Measurements from ENCODE around the gene LRRC75A.
"Not testable (repeated sequence)": the region's sequence is repeated elsewhere in the genome, so short reads cannot be mapped to it uniquely, and the experiment has no call there.

Gene LRRC75A

DNA sequence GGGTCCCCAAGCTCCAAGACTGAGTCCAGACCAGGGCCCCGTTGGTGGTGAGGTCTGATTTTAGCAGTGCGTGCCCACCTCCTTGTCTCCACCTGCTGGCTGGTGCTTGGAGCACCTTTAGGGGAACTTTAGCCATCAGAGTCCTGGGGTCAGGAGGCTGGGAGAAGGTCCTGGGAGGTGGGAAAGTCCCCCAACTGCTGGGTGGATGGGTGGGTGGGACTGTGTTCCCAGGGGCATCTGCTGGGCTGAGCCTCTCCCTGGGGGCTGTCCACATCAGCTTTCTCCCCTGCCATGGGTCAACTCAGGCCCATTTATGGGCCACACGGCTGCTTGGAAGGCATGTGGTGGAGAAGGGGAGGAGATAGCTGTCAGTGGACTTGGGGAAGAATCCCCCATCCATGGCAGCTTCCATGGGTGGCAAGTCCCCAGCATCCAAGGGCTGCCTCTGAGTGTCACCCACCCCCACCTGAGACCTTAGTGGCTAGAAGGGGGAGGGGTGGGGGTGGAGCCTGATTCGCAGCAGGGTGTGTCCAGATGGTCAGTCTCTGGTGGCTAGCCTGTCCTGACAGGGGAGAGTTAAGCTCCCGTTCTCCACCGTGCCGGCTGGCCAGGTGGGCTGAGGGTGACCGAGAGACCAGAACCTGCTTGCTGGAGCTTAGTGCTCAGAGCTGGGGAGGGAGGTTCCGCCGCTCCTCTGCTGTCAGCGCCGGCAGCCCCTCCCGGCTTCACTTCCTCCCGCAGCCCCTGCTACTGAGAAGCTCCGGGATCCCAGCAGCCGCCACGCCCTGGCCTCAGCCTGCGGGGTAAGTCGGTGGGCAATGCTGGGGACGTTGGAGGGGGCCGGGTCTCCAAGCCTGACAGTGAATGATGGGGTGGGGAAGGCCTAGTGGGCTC, 76.7 kb downstream of the LRRC75A start, which contains the start of gene TRPV2:
Gene TRPV2, plus strand, starts transcription at position 541 of the 894 bp plus-strand sequence. CDS start 2,098 bp downstream, outside the sequence.
- Histone ChIP-seq H3K4me3 (ENCODE audit: low read length, poor library complexity, severe bottlenecking) (peak within 1 kb of the TSS; percentile 79), H3K9me2 (replicated peaks; ENCODE audit: low read depth, low read length) (no peaks in the 10 kb centered on the region), H3K4me2 (ENCODE audit: low read depth, low read length, poor library complexity, severe bottlenecking) (peak within 1 kb of the TSS; percentile 99), H3K79me2 (ENCODE audit: insufficient read depth, low read length) (peaks cover 50% of the 10 kb centered on the region), H3K9ac (ENCODE audit: low read depth, low read length, poor library complexity, severe bottlenecking) (peak within 1 kb of the TSS; percentile 95), H3K9me3 (ENCODE audit: insufficient read depth, low read depth, low read length) (no peaks in the 10 kb centered on the region), H3K4me1 (ENCODE audit: insufficient read depth, low read length, poor library complexity, severe bottlenecking) (peaks cover 38% of the 10 kb centered on the region), H3K27me3 (ENCODE audit: insufficient read depth, low read length, poor library complexity, severe bottlenecking) (no peaks in the 10 kb centered on the region), H3F3A (ENCODE audit: low read depth) (peaks cover 4% of the 10 kb centered on the region; the same call in 1 of the 2 replicates), H2AFZ (ENCODE audit: low read length) (peak within 1 kb of the TSS; percentile 72), H3K36me3 (ENCODE audit: insufficient read depth, low read length) (no peaks in the 10 kb centered on the region; the same call in 1 of the 2 replicates), H4K20me1 (ENCODE audit: insufficient read depth, low read length, poor library complexity, severe bottlenecking) (no peaks in the 10 kb centered on the region)
- TF ChIP-seq EZH2phosphoT487 (IDR thresholded peaks at IDR 0.05; ENCODE audit: borderline replicate concordance): no peak
- TF ChIP-seq, protein P1, sequence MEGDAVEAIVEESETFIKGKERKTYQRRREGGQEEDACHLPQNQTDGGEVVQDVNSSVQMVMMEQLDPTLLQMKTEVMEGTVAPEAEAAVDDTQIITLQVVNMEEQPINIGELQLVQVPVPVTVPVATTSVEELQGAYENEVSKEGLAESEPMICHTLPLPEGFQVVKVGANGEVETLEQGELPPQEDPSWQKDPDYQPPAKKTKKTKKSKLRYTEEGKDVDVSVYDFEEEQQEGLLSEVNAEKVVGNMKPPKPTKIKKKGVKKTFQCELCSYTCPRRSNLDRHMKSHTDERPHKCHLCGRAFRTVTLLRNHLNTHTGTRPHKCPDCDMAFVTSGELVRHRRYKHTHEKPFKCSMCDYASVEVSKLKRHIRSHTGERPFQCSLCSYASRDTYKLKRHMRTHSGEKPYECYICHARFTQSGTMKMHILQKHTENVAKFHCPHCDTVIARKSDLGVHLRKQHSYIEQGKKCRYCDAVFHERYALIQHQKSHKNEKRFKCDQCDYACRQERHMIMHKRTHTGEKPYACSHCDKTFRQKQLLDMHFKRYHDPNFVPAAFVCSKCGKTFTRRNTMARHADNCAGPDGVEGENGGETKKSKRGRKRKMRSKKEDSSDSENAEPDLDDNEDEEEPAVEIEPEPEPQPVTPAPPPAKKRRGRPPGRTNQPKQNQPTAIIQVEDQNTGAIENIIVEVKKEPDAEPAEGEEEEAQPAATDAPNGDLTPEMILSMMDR (conservative IDR thresholded peaks at IDR 0.05; ENCODE audit: low read length): peak; percentile 80

- Histone ChIP-seq H3K36me3 (ENCODE audit: insufficient read depth, low read length) (no peaks in the 10 kb centered on the region), H3K4me3 (ENCODE audit: low read length, poor library complexity, severe bottlenecking) (no peak overlapping the region), H3K9ac (ENCODE audit: low read depth, low read length, poor library complexity, severe bottlenecking) (no peak overlapping the region), H3F3A (ENCODE audit: low read depth) (no peaks in the 10 kb centered on the region), H3K9me3 (ENCODE audit: insufficient read depth, low read depth, low read length) (no peaks in the 10 kb centered on the region), H3K27me3 (ENCODE audit: insufficient read depth, low read length, poor library complexity, severe bottlenecking) (no peaks in the 10 kb centered on the region), H3K79me2 (ENCODE audit: insufficient read depth, low read length) (no peaks in the 10 kb centered on the region), H2AFZ (ENCODE audit: low read length) (no peak overlapping the region), H3K4me2 (ENCODE audit: low read depth, low read length, poor library complexity, severe bottlenecking) (no peak overlapping the region), H3K9me2 (replicated peaks; ENCODE audit: low read depth, low read length) (no peaks in the 10 kb centered on the region), H4K20me1 (ENCODE audit: insufficient read depth, low read length, poor library complexity, severe bottlenecking) (no peaks in the 10 kb centered on the region), H3K4me1 (ENCODE audit: insufficient read depth, low read length, poor library complexity, severe bottlenecking) (no peaks in the 10 kb centered on the region)
- no peak for TF ChIP-seq EZH2phosphoT487 (IDR thresholded peaks at IDR 0.05; ENCODE audit: borderline replicate concordance)
- TF ChIP-seq, protein P1 (conservative IDR thresholded peaks at IDR 0.05; ENCODE audit: low read length): no peak
Measured at GRCh38 chr17:16407911-16408588, 83.9 kb downstream of the LRRC75A start.

GRCh38 chr17:16406742-16407674, 85.0 kb downstream of the LRRC75A start:
- Histone ChIP-seq H3K36me3 (ENCODE audit: insufficient read depth, low read length) (no peaks in the 10 kb centered on the region), H4K20me1 (ENCODE audit: insufficient read depth, low read length, poor library complexity, severe bottlenecking) (no peaks in the 10 kb centered on the region), H3K4me3 (ENCODE audit: low read length, poor library complexity, severe bottlenecking) (peak overlapping the region; percentile 57), H3K9me3 (ENCODE audit: insufficient read depth, low read depth, low read length) (no peaks in the 10 kb centered on the region), H3F3A (ENCODE audit: low read depth) (no peaks in the 10 kb centered on the region), H3K27me3 (ENCODE audit: insufficient read depth, low read length, poor library complexity, severe bottlenecking) (no peaks in the 10 kb centered on the region), H3K9ac (ENCODE audit: low read depth, low read length, poor library complexity, severe bottlenecking) (no peak overlapping the region), H3K9me2 (replicated peaks; ENCODE audit: low read depth, low read length) (no peaks in the 10 kb centered on the region), H3K4me2 (ENCODE audit: low read depth, low read length, poor library complexity, severe bottlenecking) (peak overlapping the region; percentile 47), H3K4me1 (ENCODE audit: insufficient read depth, low read length, poor library complexity, severe bottlenecking) (no peaks in the 10 kb centered on the region), H2AFZ (ENCODE audit: low read length) (peak overlapping the region; percentile 75), H3K79me2 (ENCODE audit: insufficient read depth, low read length) (no peaks in the 10 kb centered on the region)
- TF ChIP-seq, protein P1 (conservative IDR thresholded peaks at IDR 0.05; ENCODE audit: low read length): no peak
- no peak for TF ChIP-seq EZH2phosphoT487 (IDR thresholded peaks at IDR 0.05; ENCODE audit: borderline replicate concordance)

DNA sequence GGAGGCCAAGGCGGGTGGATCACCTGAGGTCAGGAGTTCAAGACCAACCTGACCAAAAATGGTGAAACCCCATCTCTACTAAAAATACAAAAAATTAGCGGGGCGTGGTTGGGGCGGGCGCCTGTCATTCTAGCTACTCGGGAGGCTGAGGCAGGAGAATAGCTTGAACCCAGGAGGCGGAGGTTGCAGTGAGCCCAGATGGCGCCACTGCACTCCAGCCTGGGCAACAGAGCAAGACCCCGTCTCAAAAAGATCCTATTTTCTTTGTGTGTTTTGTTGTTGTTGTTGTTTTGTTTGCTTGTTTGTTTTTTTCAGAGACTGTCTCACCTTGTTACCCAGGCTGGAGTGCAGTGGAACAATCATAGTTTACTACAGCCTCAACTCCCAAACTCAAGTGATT, 88.1 kb downstream of the LRRC75A start:
- not testable (repeated sequence) for H2AFZ ChIP-seq (ENCODE audit: low read length); H3K4me3 ChIP-seq (ENCODE audit: low read length, poor library complexity, severe bottlenecking); H3F3A ChIP-seq (ENCODE audit: low read depth); H3K4me2 ChIP-seq (ENCODE audit: low read depth, low read length, poor library complexity, severe bottlenecking); H4K20me1 ChIP-seq (ENCODE audit: insufficient read depth, low read length, poor library complexity, severe bottlenecking); H3K27me3 ChIP-seq (ENCODE audit: insufficient read depth, low read length, poor library complexity, severe bottlenecking); H3K9ac ChIP-seq (ENCODE audit: low read depth, low read length, poor library complexity, severe bottlenecking); H3K36me3 ChIP-seq (ENCODE audit: insufficient read depth, low read length); H3K9me2 ChIP-seq (replicated peaks; ENCODE audit: low read depth, low read length); H3K79me2 ChIP-seq (ENCODE audit: insufficient read depth, low read length); H3K9me3 ChIP-seq (ENCODE audit: insufficient read depth, low read depth, low read length); H3K4me1 ChIP-seq (ENCODE audit: insufficient read depth, low read length, poor library complexity, severe bottlenecking)
